Activated T-cell treated with anti-CD3 and anti-CD28 coated beads for 1 hour (primary cell): ENCODE measurements around the gene PRIMA1.

ENCODE experiments used
- DNase-seq: peaks from one replicate; pipeline ENCODE4 v3.0.0-alpha.2; 2020; ENCODE audit warnings: low read depth

PRIMA1 gene

DNA sequence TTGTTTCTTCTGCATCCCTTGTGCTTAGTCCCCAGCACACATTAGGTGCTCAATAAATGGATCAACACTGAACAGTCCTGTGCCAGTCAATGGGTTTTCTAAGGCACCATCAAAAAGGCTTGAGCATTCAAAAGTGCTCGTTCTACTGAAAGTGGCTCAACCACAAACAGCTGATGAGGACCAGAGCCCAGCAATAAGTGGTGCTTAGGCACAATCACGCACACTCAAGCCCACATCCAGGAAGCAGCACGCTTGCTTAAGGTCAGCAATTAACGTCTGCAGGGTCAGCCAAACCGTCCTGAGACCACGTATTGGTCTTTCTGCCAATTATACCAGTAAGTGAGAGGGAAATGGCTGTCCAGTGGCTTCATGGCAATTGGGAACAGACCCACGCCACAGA lies 56.5 kb downstream of the PRIMA1 start:
- DNase-seq: no peak

- DNase-seq: no peak
These were observed 58.3 kb downstream of the PRIMA1 start for GRCh38 chr14:93729993-93730392.

DNA sequence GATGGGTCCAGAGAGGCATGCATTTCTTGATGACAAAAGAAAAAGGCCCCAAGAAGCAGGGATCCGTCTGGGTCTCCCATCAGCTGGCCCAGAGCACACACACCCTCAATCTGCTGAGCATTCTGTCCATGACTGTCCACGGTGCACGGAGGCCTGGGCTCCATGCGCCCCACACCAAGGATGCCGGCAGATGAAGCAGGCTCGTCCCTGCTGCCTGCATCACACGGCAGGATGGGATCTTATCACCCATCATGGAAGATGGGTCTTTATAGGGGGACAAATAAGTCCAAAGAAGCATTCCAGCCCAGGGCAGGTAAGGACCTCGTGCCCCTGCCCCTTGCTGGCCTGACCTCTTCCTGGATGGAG lies 59.7 kb downstream of the PRIMA1 start:
- DNase-seq: no peak

DNA sequence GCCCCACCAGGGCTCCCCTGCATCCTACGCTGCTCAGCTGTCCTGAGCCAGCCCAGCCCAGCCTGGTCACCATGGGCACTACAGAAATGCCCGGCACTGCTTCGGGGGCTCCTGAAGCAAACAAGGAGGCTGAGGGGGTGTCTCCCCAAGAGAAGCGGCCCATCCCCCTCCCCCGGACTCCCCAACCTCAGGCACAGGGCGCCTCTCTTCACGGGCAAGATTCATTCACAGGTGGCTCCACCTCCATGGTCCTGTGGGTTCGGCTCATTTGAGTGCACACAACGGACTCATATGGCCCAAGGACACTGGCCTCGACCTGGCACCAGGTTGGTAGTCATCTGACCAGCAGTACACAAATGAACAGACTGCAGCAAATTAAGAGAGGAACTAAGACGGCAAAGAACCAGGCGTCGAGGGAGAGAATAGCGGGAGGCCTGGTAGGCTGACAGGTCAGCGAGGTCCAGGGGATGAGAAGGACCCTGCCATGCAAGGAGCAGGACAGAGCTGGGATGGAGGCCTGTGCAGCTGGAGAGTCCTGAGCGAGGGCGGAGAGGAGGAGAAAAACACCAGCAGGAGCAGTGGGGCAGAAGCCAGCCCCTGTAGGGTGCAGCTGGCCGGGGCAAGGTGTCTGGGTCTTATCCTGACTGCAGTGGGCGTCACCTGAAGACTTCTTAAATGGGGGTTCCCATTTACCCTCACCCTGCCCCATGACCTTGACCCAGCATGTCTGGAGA lies 60.2 kb downstream of the PRIMA1 start:
- no peak for DNase-seq

DNA sequence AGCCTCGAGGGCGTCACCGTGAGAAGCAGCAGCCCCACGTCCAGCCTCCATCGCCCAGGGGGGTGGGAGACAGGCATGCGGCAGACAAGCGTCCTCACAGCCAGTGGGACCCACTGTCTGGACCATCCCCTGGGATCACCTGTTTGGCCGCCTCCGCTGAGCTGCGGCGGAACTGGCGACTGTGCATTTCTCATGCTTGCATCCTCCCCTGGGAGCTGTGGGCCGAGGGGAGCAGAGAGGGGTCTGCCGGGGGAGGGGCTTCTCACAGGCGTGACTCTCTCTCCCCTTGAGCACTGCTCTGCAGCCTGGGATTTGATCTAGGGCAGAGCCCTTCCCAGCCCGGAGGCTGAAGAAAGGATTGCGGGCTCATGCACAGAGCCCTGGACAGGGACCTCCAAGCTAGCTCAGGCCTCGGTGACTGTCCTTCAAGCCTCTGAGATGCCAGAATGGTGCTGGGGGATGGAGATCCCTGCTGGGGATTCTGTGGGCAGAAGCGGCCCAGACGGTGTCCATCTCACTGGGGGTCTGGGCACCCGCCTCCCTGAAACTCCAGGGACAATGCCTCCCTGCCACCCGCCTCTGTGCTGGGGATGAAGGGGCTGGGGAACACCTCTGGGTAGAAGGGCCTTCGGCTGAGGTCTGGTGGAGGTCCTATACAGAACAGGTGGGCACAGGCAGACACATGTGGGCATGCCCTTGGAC lies 61.1 kb downstream of the PRIMA1 start:
- no peak for DNase-seq

GRCh38 chr14:93725993-93726392 lies 62.3 kb downstream of the PRIMA1 start:
- DNase-seq: no peak

- no peak for DNase-seq
These were observed 63.2 kb downstream of the PRIMA1 start for GRCh38 chr14:93725002-93725582.

DNA sequence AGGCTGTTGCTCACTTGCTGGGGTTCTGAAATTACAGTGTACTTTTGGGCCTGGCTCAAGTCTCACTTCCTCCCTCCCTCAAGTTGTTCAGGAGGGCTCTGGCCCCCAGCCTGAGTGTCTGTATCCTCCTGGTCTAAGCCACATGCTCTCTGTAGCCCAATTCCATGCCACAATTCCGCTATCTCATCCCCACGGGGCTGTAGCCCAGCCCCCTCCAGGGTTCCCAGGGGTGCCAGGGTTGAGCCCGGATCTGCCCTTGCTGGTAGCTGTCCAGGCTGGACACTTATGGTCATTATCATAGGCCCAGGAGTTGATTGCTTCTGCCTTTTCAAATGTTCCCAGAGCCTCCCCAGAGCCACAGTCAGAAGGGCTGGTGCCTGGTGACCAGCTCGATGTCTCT lies 65.3 kb downstream of the PRIMA1 start:
- no peak for DNase-seq

- no peak for DNase-seq
These were observed 67.3 kb downstream of the PRIMA1 start for GRCh38 chr14:93720981-93721483.

GRCh38 chr14:93720076-93720815 lies 68.0 kb downstream of the PRIMA1 start:
- no peak for DNase-seq

DNA sequence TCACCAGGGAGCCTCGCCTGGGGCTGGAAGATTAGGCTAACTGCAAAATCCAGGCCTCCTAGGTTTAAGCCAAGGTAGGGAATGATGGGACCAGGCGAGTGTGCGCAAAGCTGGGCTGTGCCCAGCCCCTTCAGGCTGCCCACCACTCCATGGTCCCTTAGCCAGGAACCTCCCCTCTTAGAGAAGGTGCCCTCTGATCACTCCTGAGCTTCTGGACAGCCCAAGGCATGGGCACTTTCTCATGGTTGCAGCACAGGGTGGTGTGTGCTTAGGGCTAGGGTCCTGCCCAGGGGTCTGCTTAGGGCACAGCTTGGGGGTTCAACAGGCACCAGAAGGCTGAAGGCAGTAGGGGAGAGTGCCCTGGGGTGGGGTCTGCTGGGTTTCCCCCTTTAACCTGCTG lies 69.0 kb downstream of the PRIMA1 start:
- DNase-seq: no peak

GRCh38 chr14:93717668-93718320 lies 70.5 kb downstream of the PRIMA1 start:
- DNase-seq: no peak

- DNase-seq: no peak
These were observed 71.3 kb downstream of the PRIMA1 start for GRCh38 chr14:93716746-93717667.

GRCh38 chr14:93716002-93716745 lies 72.1 kb downstream of the PRIMA1 start:
- DNase-seq: no peak

DNA sequence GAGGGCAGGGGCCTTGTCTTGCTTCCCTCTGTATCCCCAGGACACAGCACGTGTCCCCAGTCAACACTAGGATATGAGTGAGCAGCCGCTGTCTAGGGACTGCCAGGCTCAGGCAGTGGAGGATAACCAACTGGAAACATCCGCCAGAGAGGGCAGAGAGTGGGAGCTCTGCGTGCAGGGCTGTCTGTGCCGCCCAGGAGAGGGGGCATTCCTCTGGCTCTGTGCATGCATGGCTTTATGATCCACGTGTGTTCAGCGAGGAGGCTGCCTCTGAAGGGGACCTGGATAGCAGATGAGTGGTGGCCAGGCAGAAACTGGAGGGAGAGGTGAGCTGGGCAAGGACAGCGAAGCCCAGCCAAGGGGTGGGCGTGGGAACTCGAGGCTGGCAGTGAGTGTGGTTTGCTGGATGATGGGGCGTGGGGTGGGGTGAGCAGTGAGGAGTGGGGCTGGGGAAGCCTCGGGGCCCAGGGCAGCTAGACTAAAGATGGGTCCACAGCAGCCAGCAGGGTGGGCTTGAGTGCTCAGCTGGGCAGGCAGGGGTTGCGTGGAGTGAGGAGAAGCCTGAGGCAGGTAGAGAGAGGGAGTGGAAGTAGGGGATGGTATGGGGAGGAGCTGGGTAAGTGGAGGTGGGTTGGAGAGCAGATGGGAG lies 72.9 kb downstream of the PRIMA1 start:
- no peak for DNase-seq

DNA sequence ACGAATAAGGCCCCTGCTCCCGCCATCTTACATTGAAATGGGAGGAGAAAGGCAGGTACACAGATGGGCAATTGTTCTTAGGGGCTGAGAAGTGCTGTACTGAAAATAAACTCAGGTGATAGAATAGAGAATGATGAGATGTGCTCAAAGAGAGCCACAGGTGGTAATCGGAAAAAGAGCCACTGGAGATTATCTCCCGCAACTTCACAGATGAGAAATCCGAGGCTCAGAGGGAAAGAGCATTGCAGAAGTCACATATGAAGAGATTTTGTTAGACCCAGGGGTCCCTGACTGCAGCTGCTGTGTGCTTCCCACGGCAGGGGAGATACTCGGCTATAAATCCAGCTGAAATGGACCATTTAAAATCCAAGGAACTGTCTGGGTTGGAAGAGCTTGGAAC lies 73.7 kb downstream of the PRIMA1 start:
- DNase-seq: no peak

- no peak for DNase-seq
These were observed 74.4 kb downstream of the PRIMA1 start for GRCh38 chr14:93713726-93714405.

- DNase-seq: no peak
These were observed 75.2 kb downstream of the PRIMA1 start for GRCh38 chr14:93712838-93713724.
